Measurements from ENCODE around the gene RSPH9.
"Not testable (repeated sequence)": the region's sequence is repeated elsewhere in the genome, so short reads cannot be mapped to it uniquely, and the experiment has no call there.

Gene RSPH9

DNA sequence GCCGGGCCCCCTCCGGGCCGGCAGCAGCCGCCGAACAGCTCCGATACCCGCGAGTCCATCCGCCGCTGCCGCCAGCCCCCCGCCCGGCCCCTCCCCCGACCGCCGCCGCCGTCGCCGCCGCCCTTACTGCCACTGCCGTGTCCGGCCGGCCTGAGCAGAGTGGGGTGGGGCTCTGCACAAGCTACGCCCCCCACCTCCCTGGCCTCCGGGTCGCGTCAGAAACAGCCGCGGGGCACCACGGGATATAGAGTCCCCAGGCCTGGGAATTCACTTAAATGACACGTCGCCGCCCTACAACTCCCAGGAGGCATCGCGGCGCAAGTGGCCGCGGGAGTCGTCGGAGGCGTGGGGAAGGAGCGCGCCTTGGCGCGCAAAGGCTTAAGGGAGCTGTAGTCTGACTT, 15.7 kb upstream of the RSPH9 start, which contains the start of gene GTPBP2:
Gene GTPBP2 (minus strand): TSS at position 161 of the 401 bp plus-strand sequence. CDS start 102 bp downstream, at position 59.
- peak; percentile 94 for DNase-seq (ENCODE audit: low read depth)

DNA sequence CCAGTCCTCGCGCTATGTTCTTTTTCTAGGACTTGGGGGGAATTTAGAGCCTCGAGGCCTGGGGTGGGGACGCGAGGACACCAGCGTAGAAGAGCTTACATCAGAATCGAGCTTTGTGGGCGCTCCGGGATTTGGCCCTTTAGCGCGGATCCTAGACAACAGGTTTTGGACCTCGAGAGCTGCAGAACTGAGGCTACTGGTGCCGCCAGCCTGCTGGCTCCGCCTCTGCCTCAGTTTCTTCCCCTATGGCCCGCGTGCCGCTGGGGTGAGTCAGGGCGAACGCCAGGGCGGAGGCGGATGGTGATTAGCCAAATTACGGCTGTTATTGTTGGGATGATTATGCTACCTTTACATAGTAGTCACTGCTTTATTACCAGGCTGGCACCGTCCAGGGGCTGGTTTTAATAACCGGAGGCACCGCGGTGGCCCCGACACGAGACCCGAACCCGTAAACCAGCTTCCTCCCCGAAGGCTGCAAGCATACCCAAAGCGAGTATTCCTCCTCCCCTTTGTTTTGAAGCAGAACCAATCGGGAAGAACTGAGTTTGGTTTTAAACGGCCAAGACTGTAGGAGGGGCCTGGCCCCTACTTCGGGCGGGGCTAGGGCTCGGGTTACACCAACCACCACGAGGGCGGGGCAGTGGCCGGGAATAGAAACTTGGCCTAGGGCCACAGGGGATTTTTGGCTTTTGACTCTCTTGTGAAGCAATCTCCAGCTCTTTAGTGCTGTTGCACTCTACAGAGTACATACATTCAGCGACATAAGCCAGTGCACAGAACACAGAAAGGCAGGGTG, 15.1 kb upstream of the RSPH9 start:
- peak; percentile 79 for DNase-seq (ENCODE audit: low read depth)

DNA sequence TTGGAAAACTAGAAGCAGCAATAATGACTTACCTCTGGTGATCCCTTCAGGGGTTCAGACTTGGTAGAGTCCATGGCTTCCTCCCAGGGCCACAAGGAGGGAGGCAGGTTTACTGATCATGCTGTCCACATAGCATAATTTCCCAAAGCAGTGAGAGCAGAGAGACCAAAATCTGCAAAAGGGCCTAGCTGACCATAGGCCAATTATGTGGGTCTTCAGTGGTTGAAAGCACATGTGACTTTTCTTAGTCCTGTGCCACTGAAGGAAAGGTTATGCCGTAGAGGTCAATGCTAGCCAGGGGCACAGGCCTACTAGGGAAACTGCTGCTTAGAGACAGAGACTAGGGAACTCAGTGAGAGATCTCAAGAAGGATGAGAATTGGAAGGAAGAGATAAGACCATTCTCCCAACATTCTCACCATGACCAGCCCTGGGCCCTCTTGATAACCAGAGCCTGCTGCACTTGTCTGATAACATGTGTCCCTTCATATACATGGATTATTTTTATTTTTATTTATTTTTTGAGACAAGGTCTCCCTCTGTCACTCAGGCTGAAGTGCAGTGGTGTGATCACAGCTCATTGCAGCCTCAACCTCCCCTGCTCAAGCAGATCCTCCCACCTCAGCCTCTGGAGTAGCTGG, 13.7 kb upstream of the RSPH9 start:
- DNase-seq (ENCODE audit: low read depth): no peak

DNA sequence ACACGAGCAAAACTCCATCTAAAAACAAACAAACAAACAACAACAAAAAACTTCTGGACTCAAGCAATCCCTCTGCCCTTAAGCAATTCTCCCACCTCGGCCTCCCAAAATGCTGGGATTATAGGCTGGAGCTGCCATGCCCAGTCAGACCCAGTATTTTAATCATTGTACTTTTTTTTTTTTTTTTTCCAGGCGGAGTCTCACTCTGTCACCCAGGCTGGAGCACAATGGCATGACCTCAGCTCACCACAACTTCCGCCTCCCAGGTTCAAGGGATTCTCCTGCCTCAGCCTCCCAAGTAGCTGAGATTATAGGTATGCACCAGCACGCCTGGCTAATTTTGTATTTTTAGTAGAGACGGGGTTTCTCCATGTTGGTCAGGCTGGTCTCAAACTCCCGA, 11.8 kb upstream of the RSPH9 start:
- not testable (repeated sequence) for DNase-seq (ENCODE audit: low read depth)

DNA sequence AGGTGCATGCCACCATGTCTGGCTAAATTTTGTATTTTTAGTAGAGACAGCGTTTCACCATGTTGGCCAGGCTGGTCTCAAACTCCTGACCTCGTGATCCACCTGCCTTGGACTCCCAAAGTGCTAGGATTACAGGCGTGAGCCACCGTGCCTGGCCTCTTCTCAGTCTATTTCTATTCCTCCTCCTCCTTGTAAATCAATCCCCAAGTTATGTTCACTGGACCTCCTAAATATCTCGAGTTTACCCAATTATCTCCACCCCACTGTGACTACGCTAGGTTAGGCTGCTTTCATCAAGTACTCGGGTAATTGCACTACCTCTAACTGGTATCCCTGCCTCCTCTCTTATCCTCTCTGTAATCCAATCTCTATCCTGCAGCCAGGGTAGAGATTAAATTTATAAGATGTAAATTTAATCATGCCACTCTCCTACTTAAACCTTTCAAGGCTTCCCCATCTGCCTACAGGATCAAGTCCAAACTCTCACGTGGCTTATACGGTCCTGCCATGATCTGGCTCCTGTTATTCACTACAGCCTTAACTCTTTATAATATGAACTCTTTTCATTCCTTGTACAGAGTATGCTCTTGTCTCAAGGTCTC, 10.0 kb upstream of the RSPH9 start:
- DNase-seq (ENCODE audit: low read depth): no peak

DNA sequence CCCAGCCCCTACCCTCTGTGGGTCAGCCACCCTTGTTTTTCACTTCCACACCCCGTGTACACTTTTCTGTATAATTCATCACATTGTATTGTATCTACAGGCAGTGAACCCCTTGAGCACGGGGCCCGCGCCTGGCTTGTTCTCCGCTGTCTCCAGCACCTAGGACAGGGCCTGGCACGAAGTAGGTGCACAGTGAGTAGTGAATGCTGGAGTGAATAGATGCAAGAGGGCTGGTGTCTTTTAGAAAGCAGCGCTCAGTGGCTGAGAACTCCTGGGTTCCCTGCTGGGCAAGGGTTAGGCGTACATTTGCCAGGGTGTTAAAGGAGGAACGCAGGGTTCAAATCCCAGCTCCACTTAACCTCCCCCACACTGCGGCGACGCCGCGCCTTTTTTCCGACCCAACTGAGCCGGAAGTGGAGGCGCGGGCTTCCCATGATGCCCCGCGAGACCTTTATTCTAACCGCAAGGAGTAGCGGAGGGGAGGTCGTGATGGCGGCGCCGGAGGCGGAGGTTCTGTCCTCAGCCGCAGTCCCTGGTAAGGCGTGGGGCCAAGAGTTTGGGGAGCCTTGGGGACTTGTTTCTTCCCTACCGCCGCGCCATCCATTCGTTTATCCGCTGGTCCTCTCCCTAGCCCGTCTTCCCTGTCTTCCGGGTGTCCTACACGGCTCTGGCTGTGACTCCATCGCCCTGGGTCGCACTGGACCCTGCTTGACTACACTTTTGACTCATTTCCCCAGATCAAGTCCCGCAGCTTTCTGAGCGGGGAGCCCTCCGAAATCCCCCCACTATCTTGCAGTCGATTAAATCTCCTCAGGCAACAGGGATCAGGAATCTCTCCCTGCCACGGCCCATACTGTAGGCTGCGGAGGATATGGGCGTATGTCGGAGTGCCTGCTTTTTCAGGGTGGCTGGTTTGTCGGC, 9.2 kb upstream of the RSPH9 start, which contains the start of gene MAD2L1BP:
Gene MAD2L1BP (plus strand): TSS at position 454 of the 921 bp plus-strand sequence. CDS start 36 bp downstream, at position 490.
- DNase-seq (ENCODE audit: low read depth): peak; percentile 83

DNA sequence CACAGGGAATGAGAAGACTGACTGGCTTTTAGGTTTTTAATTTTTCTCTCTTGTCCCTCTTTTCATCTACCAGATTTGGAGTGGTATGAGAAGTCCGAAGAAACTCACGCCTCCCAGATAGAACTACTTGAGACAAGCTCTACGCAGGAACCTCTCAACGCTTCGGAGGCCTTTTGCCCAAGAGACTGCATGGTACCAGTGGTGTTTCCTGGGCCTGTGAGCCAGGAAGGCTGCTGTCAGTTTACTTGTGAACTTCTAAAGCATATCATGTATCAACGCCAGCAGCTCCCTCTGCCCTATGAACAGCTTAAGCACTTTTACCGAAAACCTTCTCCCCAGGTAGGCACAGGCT, 8.6 kb upstream of the RSPH9 start:
- DNase-seq (ENCODE audit: low read depth): no peak

DNA sequence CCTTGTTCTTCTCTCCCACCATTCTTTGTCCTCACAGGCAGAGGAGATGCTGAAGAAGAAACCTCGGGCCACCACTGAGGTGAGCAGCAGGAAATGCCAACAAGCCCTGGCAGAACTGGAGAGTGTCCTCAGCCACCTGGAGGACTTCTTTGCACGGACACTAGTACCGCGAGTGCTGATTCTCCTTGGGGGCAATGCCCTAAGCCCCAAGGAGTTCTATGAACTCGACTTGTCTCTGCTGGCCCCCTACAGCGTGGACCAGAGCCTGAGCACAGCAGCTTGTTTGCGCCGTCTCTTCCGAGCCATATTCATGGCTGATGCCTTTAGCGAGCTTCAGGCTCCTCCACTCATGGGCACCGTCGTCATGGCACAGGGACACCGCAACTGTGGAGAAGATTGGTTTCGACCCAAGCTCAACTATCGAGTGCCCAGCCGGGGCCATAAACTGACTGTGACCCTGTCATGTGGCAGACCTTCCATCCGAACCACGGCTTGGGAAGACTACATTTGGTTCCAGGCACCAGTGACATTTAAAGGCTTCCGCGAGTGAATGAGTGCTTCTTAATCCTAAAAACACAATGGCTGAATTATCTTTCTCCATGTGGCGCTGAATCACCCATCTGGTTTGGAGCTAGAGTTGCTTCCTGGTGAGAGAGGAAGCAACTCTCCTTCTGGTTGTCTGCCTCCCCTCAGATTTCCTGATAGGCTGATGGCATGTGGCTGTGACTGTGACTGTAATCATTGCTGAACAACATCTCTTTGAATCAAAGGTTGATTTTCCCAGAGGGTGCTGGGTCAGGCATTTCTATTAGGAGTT, 4.6 kb upstream of the RSPH9 start:
- DNase-seq (ENCODE audit: low read depth): no peak

DNA sequence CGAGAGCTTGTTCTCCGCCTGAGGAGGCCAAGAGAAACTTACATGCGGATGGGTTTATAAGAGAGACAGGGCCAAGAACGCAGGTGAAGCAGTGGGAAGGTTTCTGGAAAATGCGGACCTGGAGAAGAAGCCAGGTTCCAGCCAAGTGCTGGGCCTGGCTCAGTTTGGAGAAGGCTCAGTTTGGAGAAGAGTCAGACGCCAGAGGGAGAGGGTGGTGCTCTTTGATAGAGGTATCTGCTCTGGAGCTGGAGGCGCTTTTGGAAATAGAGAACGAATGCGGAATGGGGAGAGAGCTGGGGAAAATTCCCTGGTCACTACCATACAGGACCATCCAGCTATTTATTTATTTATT, 753 bp downstream of the RSPH9 start:
- DNase-seq (ENCODE audit: low read depth): no peak

DNA sequence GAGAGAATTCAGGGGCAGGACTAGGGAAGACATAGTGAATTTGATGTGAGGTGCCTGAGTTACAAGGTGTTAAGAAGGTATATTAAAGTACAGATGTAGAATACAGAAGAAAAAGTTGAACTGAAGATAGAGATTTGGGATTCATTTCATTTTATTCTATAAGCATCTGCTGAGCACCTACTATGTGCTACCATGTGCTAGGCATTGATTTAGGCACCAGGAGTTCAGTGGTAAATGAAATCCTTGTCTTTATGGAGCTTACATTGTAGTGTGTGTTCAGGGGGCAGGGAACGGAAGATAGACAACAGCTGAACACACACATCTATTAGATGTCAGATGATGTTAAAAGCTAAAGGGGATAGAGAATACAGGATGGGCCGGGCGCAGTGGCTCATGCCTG, 2.8 kb downstream of the RSPH9 start:
- no peak for DNase-seq (ENCODE audit: low read depth)

DNA sequence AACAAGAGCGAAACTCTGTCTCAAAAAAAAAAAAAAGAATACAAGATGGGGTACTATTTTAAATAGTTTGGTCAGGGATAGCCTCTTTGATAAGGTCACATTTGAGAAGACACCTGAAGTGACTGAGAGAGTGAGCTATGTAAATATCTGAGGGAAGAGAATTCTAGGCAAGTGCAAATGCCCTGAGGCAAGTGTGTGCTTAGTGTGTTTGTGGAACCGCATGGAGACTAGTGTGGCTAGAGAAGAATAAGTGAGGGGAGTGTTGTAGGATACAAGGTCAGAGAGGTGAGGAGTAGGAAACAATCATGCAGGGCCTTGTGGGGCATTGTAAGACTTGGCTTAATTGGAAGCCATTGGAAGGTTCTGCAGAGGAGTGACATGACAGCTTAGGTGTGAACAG, 3.4 kb downstream of the RSPH9 start:
- no peak for DNase-seq (ENCODE audit: low read depth)

DNA sequence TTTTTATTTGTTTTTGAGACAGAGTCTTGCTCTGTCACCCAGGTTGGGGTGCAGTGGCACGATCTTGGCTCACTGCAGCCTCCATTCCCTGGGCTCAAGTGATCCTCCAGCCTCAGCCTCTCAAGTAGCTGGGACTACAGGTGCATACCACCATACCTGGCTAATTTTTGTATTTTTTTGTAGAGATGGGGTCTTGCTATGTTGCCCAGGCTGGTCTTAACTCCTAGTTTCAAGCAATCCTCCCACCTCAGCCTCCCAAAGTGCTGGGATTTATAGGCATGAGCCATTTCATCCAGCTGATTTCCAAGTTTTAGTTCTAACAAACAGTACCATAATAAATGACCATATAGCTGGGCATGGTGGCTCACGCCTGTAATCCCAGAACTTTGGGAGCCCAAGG, 8.0 kb downstream of the RSPH9 start:
- DNase-seq (ENCODE audit: low read depth): not testable (repeated sequence)

DNA sequence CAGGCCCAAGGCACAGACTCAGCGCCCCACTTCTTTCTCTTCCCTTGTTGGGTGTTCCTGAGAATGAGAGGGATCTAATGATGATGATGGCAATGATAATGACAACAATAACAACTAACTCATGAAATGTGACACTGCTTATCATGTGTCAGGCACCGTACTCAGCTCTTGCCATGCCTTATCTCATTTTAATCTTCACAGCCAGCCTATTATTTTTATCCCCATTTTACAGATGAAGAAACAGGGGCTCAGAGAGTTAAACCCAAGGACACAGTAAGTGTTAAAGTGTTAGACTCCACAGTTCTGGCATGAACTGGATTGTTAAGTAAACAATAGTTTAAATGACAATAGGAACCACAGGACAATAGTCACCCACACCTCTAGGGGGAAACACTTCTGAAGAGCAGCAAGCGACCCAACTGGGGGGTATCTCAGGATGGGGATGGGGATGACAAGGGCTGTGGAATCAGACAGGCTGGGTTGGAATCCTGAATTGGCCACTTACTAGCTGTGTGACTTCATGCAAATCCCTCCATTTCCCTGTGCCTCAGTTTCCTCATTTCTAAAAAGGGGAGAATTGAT, 12.5 kb downstream of the RSPH9 start:
- no peak for DNase-seq (ENCODE audit: low read depth)

DNA sequence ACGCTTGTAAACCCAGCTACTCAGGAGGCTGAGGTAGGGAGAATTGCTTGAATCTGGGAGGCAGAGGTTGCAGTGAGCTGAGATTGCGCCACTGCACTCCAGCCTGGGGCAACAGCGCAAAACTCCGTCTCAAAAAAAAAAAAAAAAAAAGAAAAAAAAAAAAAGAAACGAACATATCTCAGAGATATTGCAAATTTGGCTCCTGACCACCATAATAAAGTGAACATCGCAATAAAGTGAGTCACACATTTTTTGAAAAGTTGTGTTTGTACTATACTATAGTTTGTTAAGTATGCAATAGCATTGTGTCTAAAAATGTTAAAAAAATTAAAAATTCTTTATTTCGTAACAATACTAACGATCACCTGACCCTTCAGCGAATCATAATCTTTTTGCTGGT, 13.3 kb downstream of the RSPH9 start:
- no peak for DNase-seq (ENCODE audit: low read depth)

DNA sequence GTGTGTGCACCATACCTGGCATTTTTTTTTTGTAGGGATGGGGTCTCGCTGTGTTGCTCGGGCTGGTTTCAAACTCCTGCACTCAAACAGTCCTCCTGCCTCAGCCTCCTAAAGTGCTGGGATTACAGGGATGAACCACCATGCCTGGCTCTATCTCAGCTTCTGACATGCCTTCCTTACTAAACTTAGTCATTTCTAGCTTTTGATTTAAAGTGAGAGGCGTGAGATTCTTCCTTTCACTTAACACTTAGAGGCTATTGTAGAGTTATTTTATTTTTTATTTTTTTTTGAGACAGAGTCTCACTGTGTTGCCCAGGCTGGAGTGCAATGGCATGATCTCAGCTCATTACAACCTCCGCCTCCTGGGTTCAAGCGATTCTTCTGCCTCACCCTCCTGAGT, 18.1 kb downstream of the RSPH9 start:
- DNase-seq (ENCODE audit: low read depth): not testable (repeated sequence)

DNA sequence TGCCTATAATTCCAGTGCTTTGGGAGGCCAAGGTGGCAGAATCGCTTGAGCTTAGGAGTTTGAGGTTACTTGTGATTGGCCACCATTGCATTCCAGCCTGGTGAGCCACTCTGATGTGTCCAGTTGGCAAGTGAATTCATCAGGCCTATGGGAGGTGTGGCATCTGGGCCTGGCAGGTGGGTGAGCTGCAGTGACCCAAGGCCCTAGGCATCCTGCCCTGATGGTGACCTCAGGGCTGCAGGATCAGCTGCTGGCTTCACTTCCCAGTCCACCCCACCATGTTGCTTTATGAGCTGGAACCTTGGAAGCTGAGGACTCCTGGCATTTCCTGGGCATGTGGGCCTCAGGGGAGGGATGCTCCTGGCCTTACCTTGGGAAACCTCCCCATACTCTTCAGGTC, 20.5 kb downstream of the RSPH9 start:
- DNase-seq (ENCODE audit: low read depth): no peak

DNA sequence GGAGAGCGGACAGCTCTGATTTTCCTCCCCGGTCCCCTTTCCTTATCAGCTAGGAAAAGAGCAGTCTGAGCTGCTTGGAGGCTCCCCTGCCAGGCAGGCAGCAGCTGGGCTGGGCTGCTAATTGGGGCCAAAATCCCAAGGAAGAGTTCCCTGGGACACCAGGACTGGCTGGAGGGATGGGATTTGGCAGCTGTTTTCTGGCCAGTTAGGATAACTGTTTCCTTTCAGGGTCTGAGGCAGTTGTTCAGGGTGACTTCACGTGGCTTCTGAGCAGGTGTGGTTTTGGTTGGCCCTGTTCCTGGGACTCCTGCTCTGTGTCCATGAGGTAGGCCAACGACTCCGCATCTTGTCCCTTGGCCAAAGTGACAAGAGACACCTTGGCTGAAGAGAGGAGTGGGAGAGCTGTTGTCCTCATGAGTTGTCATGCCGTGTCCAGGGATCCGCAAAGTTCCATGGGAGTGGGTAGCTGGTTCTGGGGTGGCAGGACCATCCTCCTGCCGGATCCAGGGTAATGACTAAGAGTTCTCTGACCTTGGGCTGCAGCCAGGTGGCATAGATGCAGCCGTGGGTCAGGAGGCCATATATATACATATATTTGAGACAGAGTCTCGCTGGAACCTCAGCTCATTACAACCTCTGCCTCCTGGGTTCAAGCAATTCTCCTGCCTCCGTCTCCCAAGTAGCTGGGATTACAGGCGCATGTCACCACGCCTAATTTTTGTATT, 21.5 kb downstream of the RSPH9 start:
- DNase-seq (ENCODE audit: low read depth): no peak

DNA sequence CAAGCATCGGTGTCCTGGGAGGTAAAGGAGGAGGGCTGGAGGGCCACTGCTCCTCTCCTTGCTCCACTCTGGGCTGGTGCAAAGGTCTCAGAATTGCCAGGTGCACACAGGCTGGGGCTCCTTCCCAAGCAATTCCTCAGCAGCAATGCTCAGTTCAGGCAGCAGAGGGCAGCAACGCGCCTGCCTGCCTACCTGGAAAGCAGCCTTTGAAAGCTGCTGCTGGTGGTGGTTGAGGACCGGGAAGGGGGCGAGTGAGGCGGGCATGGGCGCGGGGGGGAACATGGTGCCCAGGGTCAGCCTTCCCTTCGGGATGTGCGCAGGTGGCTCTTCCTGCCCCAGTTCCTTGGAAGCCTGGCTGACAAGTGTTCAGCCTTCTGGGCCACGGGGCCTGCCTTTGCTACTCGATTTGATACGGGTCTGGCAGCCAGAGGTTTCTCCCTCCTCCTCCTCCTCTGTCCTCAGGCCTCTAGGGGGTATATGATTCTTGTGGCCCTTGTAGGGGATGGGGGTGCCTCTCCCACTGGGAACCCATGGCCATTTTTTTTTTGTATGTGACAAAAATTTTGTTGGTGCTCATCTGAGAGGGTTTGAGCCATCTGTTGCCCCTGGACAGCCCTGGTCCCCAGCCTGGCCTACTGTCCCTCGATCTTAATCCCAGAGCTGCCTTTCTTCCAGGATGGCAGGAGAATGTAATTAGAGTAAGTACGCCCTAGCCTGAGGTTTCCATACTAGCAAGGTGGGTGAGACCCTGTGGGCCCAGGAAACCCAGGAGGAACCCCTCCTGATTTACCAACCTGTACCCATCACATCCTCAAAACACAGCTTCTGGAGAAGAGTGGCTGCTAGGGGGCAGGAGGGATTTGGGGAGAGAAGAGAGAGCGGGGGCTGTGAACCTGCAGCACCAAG, 22.7 kb downstream of the RSPH9 start:
- peak; percentile 78 for DNase-seq (ENCODE audit: low read depth)
